Fibroblast of upper back skin (primary cell): ENCODE data around the gene TNKS2.
"Not testable (repeated sequence)": the region's sequence is repeated elsewhere in the genome, so short reads cannot be mapped to it uniquely, and the experiment has no call there.

Experiments used
- DNase-seq: peaks from one replicate; pipeline ENCODE4 v3.0.0-alpha.2; 2013

Gene TNKS2

GRCh38 chr10:91797048-91797690 is 1.1 kb upstream of the TNKS2 start:
- DNase-seq, result no peak

GRCh38 chr10:91798649-91799611 is 704 bp downstream of the TNKS2 start:
- DNase-seq, result peak; percentile 32

GRCh38 chr10:91799612-91799975 is 1.4 kb downstream of the TNKS2 start:
- peak; percentile 5 for DNase-seq

- DNase-seq, result no peak
These were observed 2.0 kb downstream of the TNKS2 start for GRCh38 chr10:91800182-91800581.

- no peak for DNase-seq
These were observed 2.5 kb downstream of the TNKS2 start for GRCh38 chr10:91800756-91801155.

DNA sequence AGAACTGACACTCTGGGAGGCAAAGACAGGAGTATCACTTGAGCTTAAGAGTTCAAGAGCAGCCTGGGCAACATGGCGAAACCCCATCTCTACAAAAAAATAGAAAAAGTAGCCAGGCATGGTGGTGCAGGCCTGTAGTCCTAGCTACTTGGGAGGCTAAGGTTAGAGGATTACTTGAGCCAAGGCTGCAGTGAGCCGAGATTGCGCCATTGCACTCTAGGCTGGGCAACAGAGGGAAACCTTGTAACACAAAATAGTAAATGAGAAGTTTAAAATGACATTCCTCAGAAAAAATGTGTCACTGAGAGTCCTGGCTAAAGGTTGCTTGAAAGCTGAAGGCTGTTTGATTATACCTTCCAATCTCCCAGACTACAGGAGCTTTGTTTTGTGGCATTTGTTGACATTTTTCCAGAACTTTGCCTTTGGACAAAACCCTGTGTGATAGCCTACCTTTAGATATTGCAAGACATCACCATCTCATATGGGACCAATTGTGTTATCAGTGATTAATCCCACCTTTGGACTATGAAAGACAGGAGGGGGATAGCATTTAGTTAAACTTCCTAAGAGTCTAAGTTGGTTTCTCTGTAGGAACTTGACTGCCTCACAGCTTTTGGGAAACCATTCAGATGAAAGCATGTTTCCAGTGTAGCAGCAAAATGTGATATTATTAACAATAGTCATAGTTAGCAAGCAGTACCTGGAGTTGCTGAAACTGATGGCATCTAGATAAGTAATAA is 5.3 kb downstream of the TNKS2 start:
- DNase-seq, result no peak

GRCh38 chr10:91804126-91804510 is 5.9 kb downstream of the TNKS2 start:
- DNase-seq, result no peak

GRCh38 chr10:91805110-91805838 is 7.0 kb downstream of the TNKS2 start:
- DNase-seq, result peak; percentile 3

DNA sequence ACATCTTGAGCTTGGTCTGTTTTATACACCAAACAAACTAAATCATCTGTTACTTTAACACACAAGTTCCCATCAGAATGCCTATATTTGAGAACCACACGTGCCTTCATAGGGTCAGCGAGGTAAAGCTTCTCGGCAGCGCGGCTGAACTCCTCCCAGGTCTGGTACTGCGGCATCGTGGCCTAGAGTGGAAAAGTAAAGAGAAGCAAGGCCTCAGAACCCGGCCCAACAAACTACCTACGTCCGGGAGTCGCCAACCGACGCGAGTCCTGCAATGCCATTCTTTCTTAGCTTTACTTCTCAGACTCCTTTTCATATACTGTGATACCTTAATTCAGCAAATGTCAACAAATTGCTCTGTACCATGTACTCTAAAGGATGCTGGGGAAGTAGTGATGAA is 9.0 kb downstream of the TNKS2 start:
- not testable (repeated sequence) for DNase-seq

DNA sequence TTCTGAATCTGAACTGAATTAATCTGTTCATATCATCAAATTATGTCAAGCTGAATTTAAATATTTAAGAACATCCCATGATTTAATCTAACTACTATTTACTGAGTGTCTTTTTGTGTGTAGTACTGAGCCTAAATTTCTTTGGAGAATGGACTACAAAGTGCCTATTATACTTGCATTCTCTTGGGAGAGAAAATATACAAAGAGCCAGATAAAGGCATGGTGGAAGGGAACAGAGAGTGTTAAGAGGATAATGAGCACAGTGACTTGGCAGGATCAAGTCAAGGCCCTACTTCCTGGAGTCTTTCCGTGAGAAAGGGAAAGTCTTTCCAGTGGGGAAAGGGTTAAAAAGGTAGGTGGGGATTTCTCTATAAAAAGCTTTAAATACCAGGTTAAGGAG is 15.0 kb downstream of the TNKS2 start:
- DNase-seq, result no peak

DNA sequence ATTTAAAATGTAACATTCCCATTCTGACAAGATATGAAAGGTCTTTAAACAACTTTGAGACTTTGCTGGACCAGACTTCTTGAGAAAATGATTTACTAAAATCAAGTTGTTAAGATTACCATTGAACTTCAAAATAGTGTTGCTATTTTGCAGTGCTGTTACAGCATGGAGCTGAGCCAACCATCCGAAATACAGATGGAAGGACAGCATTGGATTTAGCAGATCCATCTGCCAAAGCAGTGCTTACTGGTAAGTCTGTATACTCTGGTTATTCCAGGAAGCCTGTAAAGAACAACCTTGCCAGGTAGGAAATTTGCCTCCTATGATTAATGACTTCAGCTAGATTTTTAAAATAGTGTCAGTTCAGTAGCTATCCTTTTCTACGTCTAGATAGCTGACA is 18.8 kb downstream of the TNKS2 start:
- no peak for DNase-seq

GRCh38 chr10:91820144-91820543 is 21.9 kb downstream of the TNKS2 start:
- DNase-seq, result no peak

DNA sequence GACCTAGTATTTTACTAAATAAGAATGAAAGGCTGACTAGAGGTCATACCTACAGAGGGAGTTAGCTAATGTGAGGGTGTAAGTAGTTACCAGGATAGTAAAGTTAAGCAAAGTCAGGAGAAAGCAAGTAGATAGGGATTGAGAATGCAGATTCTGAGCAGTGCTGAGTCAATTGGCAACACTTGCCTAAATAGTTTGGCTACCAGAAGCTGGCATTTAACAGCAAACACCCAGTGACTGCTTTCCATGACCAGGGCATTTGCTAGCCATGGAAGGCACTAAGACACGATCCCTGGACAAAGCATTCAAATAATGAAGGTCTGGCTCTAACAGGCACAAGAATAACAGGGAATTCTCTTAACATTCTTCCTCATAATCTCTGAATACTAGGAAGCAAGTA is 25.9 kb downstream of the TNKS2 start:
- no peak for DNase-seq

DNA sequence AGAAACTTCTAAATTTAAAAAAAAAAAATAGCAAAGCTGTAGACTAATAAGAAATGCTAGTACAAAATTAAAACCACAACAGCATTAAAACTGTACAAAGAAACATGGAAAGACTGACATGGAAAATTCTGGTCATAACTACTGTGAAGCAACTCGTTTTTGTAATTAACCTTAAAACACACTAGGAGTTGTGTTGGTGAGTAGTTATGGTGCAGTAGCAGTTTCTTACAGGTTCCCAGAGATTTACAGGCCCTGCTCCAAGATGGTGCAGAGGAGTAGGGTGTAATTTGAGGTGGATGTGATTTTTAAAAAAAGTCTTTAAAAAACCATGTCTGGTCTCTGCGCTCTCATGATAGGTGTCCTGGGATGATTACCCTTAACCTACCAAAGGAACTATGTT is 31.0 kb downstream of the TNKS2 start:
- DNase-seq, result no peak

GRCh38 chr10:91838199-91838598 is 40.0 kb downstream of the TNKS2 start:
- no peak for DNase-seq

DNA sequence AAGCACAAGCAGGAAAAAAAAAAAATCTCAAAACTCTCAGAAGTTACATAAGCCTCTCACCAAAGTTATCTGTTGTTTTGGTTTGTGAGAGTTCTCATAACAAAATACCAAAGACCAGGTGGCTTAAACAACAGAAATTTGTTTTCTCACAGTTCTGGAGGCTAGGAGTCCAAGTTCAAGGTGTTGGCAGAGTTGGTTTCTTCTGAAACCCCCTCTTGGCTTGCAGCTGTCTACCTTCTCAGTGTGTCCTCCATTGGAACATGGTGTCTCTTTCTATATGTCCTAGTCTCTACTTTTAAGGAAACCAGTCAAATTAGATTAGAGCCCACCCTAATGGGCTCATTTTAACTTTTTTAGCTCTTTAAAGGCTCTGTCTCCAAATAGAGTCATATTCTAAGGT is 44.9 kb downstream of the TNKS2 start:
- no peak for DNase-seq

DNA sequence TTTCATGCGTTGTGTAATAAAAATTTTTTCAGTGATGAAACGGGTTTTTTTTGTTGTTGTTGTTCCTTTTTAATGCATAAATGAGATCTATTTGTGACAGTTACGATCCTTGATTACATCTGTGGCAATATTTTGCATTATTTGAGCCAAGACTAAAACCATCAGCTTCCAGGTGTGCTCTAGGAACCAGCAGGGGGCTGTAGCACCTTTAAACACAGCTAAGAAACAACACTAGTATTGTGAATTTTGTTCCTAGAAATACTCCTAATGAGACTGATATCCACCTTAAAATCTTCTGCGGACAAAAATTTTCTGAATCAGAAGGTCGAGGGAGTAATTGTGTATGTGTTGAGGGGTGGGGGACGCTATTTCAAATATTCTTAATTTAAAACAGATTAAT is 58.4 kb downstream of the TNKS2 start:
- DNase-seq, result no peak

GRCh38 chr10:91860885-91861284 is 62.7 kb downstream of the TNKS2 start:
- DNase-seq, result no peak

GRCh38 chr10:91864099-91864498 is 65.9 kb downstream of the TNKS2 start:
- no peak for DNase-seq

GRCh38 chr10:91864744-91865143 is 66.5 kb downstream of the TNKS2 start:
- no peak for DNase-seq

GRCh38 chr10:91865562-91866081 is 67.4 kb downstream of the TNKS2 start:
- DNase-seq, result no peak

- DNase-seq, result no peak
These were observed 76.9 kb downstream of the TNKS2 start for GRCh38 chr10:91875156-91875555.

DNA sequence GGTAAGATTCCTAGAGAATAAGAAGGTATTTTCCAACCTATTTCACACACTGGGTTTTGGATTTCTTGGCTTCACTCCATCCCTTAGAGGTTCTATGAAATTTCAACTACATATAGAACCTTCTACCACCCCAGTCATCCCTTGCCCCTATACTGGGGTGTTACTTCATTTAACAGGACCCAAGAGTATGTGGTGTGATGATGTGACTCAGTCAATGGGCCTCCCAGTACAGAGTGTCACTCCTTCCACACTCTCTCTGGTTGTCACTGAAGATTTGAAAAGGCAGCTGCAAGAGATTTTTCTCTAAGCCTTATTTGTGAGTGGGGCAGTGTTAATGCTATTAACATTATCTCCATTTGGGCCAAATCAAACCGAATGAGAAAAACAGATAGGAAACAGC is 77.6 kb downstream of the TNKS2 start:
- no peak for DNase-seq
